ENCODE measurements around the gene FXYD2.

FXYD2 gene

DNA sequence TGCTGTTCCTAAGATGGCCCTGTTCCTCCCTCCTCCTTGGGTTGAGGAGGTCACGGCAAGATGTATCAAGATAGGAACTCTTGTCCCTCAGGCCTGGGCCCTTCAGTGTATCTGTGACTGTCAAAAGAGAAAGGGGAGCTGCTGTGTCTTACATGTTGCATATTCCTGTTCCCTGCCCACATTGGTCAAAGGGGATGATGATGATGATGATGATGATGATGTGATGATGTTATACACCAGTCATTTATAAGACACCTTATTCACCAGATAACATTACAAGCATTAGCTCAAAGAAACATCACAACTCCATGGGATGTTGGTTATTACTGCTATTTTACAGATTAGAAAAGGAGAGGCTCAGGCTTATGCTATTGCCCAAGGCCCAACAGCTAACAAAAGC, 38.2 kb upstream of the FXYD2 start:
- Histone ChIP-seq H3K4me3 (ENCODE audit: low read length) (no peak overlapping the region), H3K79me2 (ENCODE audit: control insufficient read depth, low read length) (no peaks in the 10 kb centered on the region), H3K4me2 (ENCODE audit: low read length) (no peak overlapping the region), H3K27me3 (ENCODE audit: control insufficient read depth, low read length) (no peaks in the 10 kb centered on the region), H3K36me3 (ENCODE audit: control insufficient read depth, low read length) (no peaks in the 10 kb centered on the region), H3K4me1 (ENCODE audit: control insufficient read depth, low read length) (no peaks in the 10 kb centered on the region), H3K27ac (ENCODE audit: low read depth, low read length) (no peak overlapping the region), H3K9me3 (ENCODE audit: control insufficient read depth, insufficient read depth, low read length) (no peaks in the 10 kb centered on the region), H4K20me1 (ENCODE audit: control insufficient read depth, insufficient read depth, low read depth, low read length) (no peaks in the 10 kb centered on the region), H3F3A (ENCODE audit: control insufficient read depth, insufficient read depth) (no peaks in the 10 kb centered on the region), H3K9me2 (replicated peaks; ENCODE audit: control insufficient read depth, low read length) (no peaks in the 10 kb centered on the region)
- TF ChIP-seq EZH2phosphoT487 (IDR thresholded peaks at IDR 0.05; ENCODE audit: borderline replicate concordance, low read length), result no peak
- TF ChIP-seq, protein P1, sequence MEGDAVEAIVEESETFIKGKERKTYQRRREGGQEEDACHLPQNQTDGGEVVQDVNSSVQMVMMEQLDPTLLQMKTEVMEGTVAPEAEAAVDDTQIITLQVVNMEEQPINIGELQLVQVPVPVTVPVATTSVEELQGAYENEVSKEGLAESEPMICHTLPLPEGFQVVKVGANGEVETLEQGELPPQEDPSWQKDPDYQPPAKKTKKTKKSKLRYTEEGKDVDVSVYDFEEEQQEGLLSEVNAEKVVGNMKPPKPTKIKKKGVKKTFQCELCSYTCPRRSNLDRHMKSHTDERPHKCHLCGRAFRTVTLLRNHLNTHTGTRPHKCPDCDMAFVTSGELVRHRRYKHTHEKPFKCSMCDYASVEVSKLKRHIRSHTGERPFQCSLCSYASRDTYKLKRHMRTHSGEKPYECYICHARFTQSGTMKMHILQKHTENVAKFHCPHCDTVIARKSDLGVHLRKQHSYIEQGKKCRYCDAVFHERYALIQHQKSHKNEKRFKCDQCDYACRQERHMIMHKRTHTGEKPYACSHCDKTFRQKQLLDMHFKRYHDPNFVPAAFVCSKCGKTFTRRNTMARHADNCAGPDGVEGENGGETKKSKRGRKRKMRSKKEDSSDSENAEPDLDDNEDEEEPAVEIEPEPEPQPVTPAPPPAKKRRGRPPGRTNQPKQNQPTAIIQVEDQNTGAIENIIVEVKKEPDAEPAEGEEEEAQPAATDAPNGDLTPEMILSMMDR (IDR thresholded peaks at IDR 0.05; ENCODE audit: low read depth, low read length, poor library complexity, severe bottlenecking), result no peak

DNA sequence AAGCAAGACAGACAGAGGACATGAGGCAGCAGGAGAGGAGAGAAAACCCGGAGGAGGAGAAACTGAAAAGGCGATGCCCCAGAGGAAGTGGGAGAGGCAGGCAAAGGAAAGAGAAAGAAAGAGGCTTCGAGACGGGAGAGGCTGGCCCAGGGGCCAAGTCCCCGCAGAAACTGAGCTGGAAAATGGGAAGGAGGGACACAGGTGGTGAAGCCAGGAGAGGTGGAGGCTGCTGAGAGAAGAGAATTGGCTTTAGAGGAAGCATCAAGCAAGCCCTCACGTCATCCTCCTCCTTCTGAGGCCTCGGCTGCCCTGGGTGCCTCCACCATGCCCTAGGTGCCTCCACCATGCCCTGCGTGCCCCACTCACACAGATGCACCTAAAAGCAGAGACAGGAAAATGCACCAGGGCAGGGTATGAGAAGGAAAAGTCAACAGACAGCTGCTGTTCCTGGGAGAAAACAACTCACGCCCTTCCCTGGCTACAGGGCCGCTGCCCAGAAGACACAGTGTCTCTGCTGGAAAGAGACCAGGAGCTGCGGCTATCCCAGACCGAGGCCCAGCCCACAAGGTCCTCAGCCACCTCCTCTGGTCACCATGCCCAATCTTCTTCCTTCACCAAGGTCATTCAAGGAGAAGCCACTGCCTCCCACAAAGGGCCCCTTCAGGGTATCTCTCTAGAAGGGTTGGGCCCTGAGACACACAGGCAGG, 37.6 kb upstream of the FXYD2 start:
- Histone ChIP-seq H3K79me2 (ENCODE audit: control insufficient read depth, low read length) (no peaks in the 10 kb centered on the region), H3K4me3 (ENCODE audit: low read length) (no peak overlapping the region), H3F3A (ENCODE audit: control insufficient read depth, insufficient read depth) (no peaks in the 10 kb centered on the region), H3K9me3 (ENCODE audit: control insufficient read depth, insufficient read depth, low read length) (no peaks in the 10 kb centered on the region), H3K4me1 (ENCODE audit: control insufficient read depth, low read length) (no peaks in the 10 kb centered on the region), H3K9me2 (replicated peaks; ENCODE audit: control insufficient read depth, low read length) (no peaks in the 10 kb centered on the region), H3K4me2 (ENCODE audit: low read length) (no peak overlapping the region), H3K36me3 (ENCODE audit: control insufficient read depth, low read length) (no peaks in the 10 kb centered on the region), H3K27ac (ENCODE audit: low read depth, low read length) (no peak overlapping the region), H3K27me3 (ENCODE audit: control insufficient read depth, low read length) (no peaks in the 10 kb centered on the region), H4K20me1 (ENCODE audit: control insufficient read depth, insufficient read depth, low read depth, low read length) (no peaks in the 10 kb centered on the region)
- TF ChIP-seq, protein P1 (IDR thresholded peaks at IDR 0.05; ENCODE audit: low read depth, low read length, poor library complexity, severe bottlenecking), result no peak
- no peak for TF ChIP-seq EZH2phosphoT487 (IDR thresholded peaks at IDR 0.05; ENCODE audit: borderline replicate concordance, low read length)

GRCh38 chr11:117861151-117862018, 36.8 kb upstream of the FXYD2 start:
- TF ChIP-seq EZH2phosphoT487 (IDR thresholded peaks at IDR 0.05; ENCODE audit: borderline replicate concordance, low read length), result no peak
- TF ChIP-seq, protein P1 (IDR thresholded peaks at IDR 0.05; ENCODE audit: low read depth, low read length, poor library complexity, severe bottlenecking), result no peak
- Histone ChIP-seq H3K36me3 (ENCODE audit: control insufficient read depth, low read length) (no peaks in the 10 kb centered on the region), H3K4me3 (ENCODE audit: low read length) (no peak overlapping the region), H3K4me1 (ENCODE audit: control insufficient read depth, low read length) (no peaks in the 10 kb centered on the region), H4K20me1 (ENCODE audit: control insufficient read depth, insufficient read depth, low read depth, low read length) (no peaks in the 10 kb centered on the region), H3K4me2 (ENCODE audit: low read length) (no peak overlapping the region), H3K79me2 (ENCODE audit: control insufficient read depth, low read length) (no peaks in the 10 kb centered on the region), H3K27ac (ENCODE audit: low read depth, low read length) (no peak overlapping the region), H3K27me3 (ENCODE audit: control insufficient read depth, low read length) (no peaks in the 10 kb centered on the region), H3K9me3 (ENCODE audit: control insufficient read depth, insufficient read depth, low read length) (no peaks in the 10 kb centered on the region), H3K9me2 (replicated peaks; ENCODE audit: control insufficient read depth, low read length) (no peaks in the 10 kb centered on the region), H3F3A (ENCODE audit: control insufficient read depth, insufficient read depth) (no peaks in the 10 kb centered on the region)
